ENCODE results near the gene IL15RA. TPM values are rescaled to one million over a fixed set of nuclear protein-coding genes. Genes with fewer than 3 reads are reported as not detected.

The IL15RA gene
- total and polyA plus RNA-seq, 5 donors from 2014 or later: 9.1 to 17.7 (median 9.9) TPM

- Histone ChIP-seq H3K27ac (ENCODE audit: insufficient read depth, low read length, poor library complexity, severe bottlenecking) (peak overlapping the region; percentile 89), H3K9me3 (ENCODE audit: control insufficient read depth in 2 of 2, low read length in 2 of 2) (no peaks in the 10 kb centered on the region), H3K4me1 (ENCODE audit: control insufficient read depth, insufficient read depth, low read length, poor library complexity, severe bottlenecking) (peaks cover 41% of the 10 kb centered on the region), H3K27me3 (ENCODE audit: control insufficient read depth, insufficient read depth, low read length) (no peaks in the 10 kb centered on the region), H3K4me3 (ENCODE audit: low read depth, low read length) (peak overlapping the region; percentile 89), H3K36me3 (ENCODE audit: control insufficient read depth, insufficient read depth, low read length) (no peaks in the 10 kb centered on the region)
- peak; percentile 24 to 66 (median 31) for DNase-seq
- peak; percentile 3 for ATAC-seq (ENCODE audit: low read depth in 2 of 2)
- Mint-ChIP-seq H3K27ac (peak overlapping the region; percentile 96 to 97 (median 96)), H3K4me3 (peak overlapping the region; percentile 89 to 99 (median 96)), H3K9me3 (no peaks in the 10 kb centered on the region), H3K36me3 (no peaks in the 10 kb centered on the region), H3K4me1 (peaks cover 21 to 47% (median 32%) of the 10 kb centered on the region in 4 donors), H3K27me3 (peaks cover 5% of the 10 kb centered on the region)
Observed at GRCh38 chr10:5976512-5977470, 552 bp downstream of the IL15RA start.

- peaks cover 29 to 56% (median 41%) of the 10 kb centered on the region in 4 donors for H3K4me1 Mint-ChIP-seq
- H3K27me3 Mint-ChIP-seq: peaks cover 5% of the 10 kb centered on the region
- ATAC-seq (ENCODE audit: low read depth in 2 of 2): peak; percentile 32 to 33
Observed at GRCh38 chr10:5975641-5976473, 1.5 kb downstream of the IL15RA start.

GRCh38 chr10:5973069-5973468 lies 4.3 kb downstream of the IL15RA start:
- DNase-seq: no peak
- Mint-ChIP-seq H3K27me3 (peaks cover 1% of the 10 kb centered on the region), H3K4me3 (peak overlapping the region in 3 of 4 donors; percentile 4 to 85 (median 77)), H3K9me3 (no peaks in the 10 kb centered on the region), H3K36me3 (peaks cover 5% of the 10 kb centered on the region), H3K27ac (peak overlapping the region in 2 of 3 donors; percentile 47 to 58), H3K4me1 (peaks cover 39 to 68% (median 55%) of the 10 kb centered on the region in 4 donors)
- peaks cover 7% of the 10 kb centered on the region for H3K36me3 ChIP-seq (ENCODE audit: control insufficient read depth, insufficient read depth, low read length)
- no peaks in the 10 kb centered on the region for H3K9me3 ChIP-seq (ENCODE audit: control insufficient read depth in 2 of 2, low read length in 2 of 2)
- H3K4me3 ChIP-seq (ENCODE audit: low read depth, low read length): no peak overlapping the region
- H3K27ac ChIP-seq (ENCODE audit: insufficient read depth, low read length, poor library complexity, severe bottlenecking): no peak overlapping the region
- ATAC-seq (ENCODE audit: low read depth in 2 of 2): no peak
- no peaks in the 10 kb centered on the region for H3K27me3 ChIP-seq (ENCODE audit: control insufficient read depth, insufficient read depth, low read length)
- peaks cover 45% of the 10 kb centered on the region for H3K4me1 ChIP-seq (ENCODE audit: control insufficient read depth, insufficient read depth, low read length, poor library complexity, severe bottlenecking)

More at GRCh38 chr10:5975641-5976473, 1.5 kb downstream of the IL15RA start:
- Mint-ChIP-seq H3K4me3 (peak overlapping the region; percentile 89 to 99 (median 96)), H3K9me3 (no peaks in the 10 kb centered on the region), H3K36me3 (no peaks in the 10 kb centered on the region), H3K27ac (peak overlapping the region; percentile 96 to 97 (median 96))
- H3K27me3 ChIP-seq (ENCODE audit: control insufficient read depth, insufficient read depth, low read length): no peaks in the 10 kb centered on the region
- peak overlapping the region; percentile 89 for H3K27ac ChIP-seq (ENCODE audit: insufficient read depth, low read length, poor library complexity, severe bottlenecking)
- peaks cover 50% of the 10 kb centered on the region for H3K4me1 ChIP-seq (ENCODE audit: control insufficient read depth, insufficient read depth, low read length, poor library complexity, severe bottlenecking)
- H3K36me3 ChIP-seq (ENCODE audit: control insufficient read depth, insufficient read depth, low read length): no peaks in the 10 kb centered on the region
- no peaks in the 10 kb centered on the region for H3K9me3 ChIP-seq (ENCODE audit: control insufficient read depth in 2 of 2, low read length in 2 of 2)
- H3K4me3 ChIP-seq (ENCODE audit: low read depth, low read length): peak overlapping the region; percentile 89
- DNase-seq: peak; percentile 48 to 83 (median 61)

GRCh38 chr10:5971886-5972285 lies 5.5 kb downstream of the IL15RA start:
- no peak for DNase-seq
- peak overlapping the region; percentile 65 for H3K27ac ChIP-seq (ENCODE audit: insufficient read depth, low read length, poor library complexity, severe bottlenecking)
- no peaks in the 10 kb centered on the region for H3K27me3 ChIP-seq (ENCODE audit: control insufficient read depth, insufficient read depth, low read length)
- peaks cover 8% of the 10 kb centered on the region for H3K36me3 ChIP-seq (ENCODE audit: control insufficient read depth, insufficient read depth, low read length)
- Mint-ChIP-seq H3K27me3 (no peaks in the 10 kb centered on the region), H3K27ac (peak overlapping the region; percentile 69 to 89 (median 72)), H3K4me3 (peak overlapping the region in 3 of 4 donors; percentile 30 to 74 (median 57)), H3K4me1 (peaks cover 39 to 68% (median 57%) of the 10 kb centered on the region in 4 donors), H3K9me3 (no peaks in the 10 kb centered on the region), H3K36me3 (peaks cover 9% of the 10 kb centered on the region)
- peaks cover 44% of the 10 kb centered on the region for H3K4me1 ChIP-seq (ENCODE audit: control insufficient read depth, insufficient read depth, low read length, poor library complexity, severe bottlenecking)
- H3K4me3 ChIP-seq (ENCODE audit: low read depth, low read length): peak overlapping the region; percentile 68
- H3K9me3 ChIP-seq (ENCODE audit: control insufficient read depth in 2 of 2, low read length in 2 of 2): no peaks in the 10 kb centered on the region
- no peak for ATAC-seq (ENCODE audit: low read depth in 2 of 2)

- Histone ChIP-seq H3K4me3 (ENCODE audit: low read depth, low read length) (peak overlapping the region; percentile 68), H3K27ac (ENCODE audit: insufficient read depth, low read length, poor library complexity, severe bottlenecking) (peak overlapping the region; percentile 65), H3K27me3 (ENCODE audit: control insufficient read depth, insufficient read depth, low read length) (no peaks in the 10 kb centered on the region), H3K9me3 (ENCODE audit: control insufficient read depth in 2 of 2, low read length in 2 of 2) (no peaks in the 10 kb centered on the region), H3K36me3 (ENCODE audit: control insufficient read depth, insufficient read depth, low read length) (peaks cover 8% of the 10 kb centered on the region), H3K4me1 (ENCODE audit: control insufficient read depth, insufficient read depth, low read length, poor library complexity, severe bottlenecking) (peaks cover 40% of the 10 kb centered on the region)
- Mint-ChIP-seq H3K4me3 (peak overlapping the region; percentile 57 to 74 (median 68)), H3K27me3 (no peaks in the 10 kb centered on the region), H3K4me1 (peaks cover 39 to 66% (median 57%) of the 10 kb centered on the region in 4 donors), H3K36me3 (peaks cover 9% of the 10 kb centered on the region), H3K27ac (peak overlapping the region; percentile 69 to 89 (median 72)), H3K9me3 (no peaks in the 10 kb centered on the region)
- ATAC-seq (ENCODE audit: low read depth in 2 of 2) (peak; percentile 86 to 90), DNase-seq (peak in 1 of 3 donors; percentile 81)
Observed at GRCh38 chr10:5971315-5971832, 6.0 kb downstream of the IL15RA start.

- peaks cover 9% of the 10 kb centered on the region for H3K36me3 Mint-ChIP-seq
- H3K27me3 ChIP-seq (ENCODE audit: control insufficient read depth, insufficient read depth, low read length): no peaks in the 10 kb centered on the region
- no peaks in the 10 kb centered on the region for H3K9me3 ChIP-seq (ENCODE audit: control insufficient read depth in 2 of 2, low read length in 2 of 2)
- H3K27me3 Mint-ChIP-seq: no peaks in the 10 kb centered on the region
- no peaks in the 10 kb centered on the region for H3K9me3 Mint-ChIP-seq
- H3K27ac Mint-ChIP-seq: peak overlapping the region in 2 of 3 donors; percentile 72 to 89
- H3K27ac ChIP-seq (ENCODE audit: insufficient read depth, low read length, poor library complexity, severe bottlenecking): peak overlapping the region; percentile 65
- ATAC-seq (ENCODE audit: low read depth in 2 of 2): no peak
- no peak for DNase-seq
- H3K4me1 Mint-ChIP-seq: peaks cover 39 to 58% (median 50%) of the 10 kb centered on the region in 4 donors
- H3K4me3 Mint-ChIP-seq: peak overlapping the region in 2 of 4 donors; percentile 19 to 22
- peaks cover 12% of the 10 kb centered on the region for H3K36me3 ChIP-seq (ENCODE audit: control insufficient read depth, insufficient read depth, low read length)
- H3K4me1 ChIP-seq (ENCODE audit: control insufficient read depth, insufficient read depth, low read length, poor library complexity, severe bottlenecking): peaks cover 31% of the 10 kb centered on the region
- H3K4me3 ChIP-seq (ENCODE audit: low read depth, low read length): peak overlapping the region; percentile 68
Observed at GRCh38 chr10:5970527-5970926, 6.8 kb downstream of the IL15RA start.

GRCh38 chr10:5970066-5970465 lies 7.3 kb downstream of the IL15RA start:
- H3K4me3 Mint-ChIP-seq: peak overlapping the region in 2 of 4 donors; percentile 19 to 22
- Histone ChIP-seq H3K4me3 (ENCODE audit: low read depth, low read length) (no peak overlapping the region), H3K4me1 (ENCODE audit: control insufficient read depth, insufficient read depth, low read length, poor library complexity, severe bottlenecking) (peaks cover 27% of the 10 kb centered on the region), H3K27ac (ENCODE audit: insufficient read depth, low read length, poor library complexity, severe bottlenecking) (no peak overlapping the region), H3K36me3 (ENCODE audit: control insufficient read depth, insufficient read depth, low read length) (peaks cover 14% of the 10 kb centered on the region), H3K9me3 (ENCODE audit: control insufficient read depth in 2 of 2, low read length in 2 of 2) (no peaks in the 10 kb centered on the region), H3K27me3 (ENCODE audit: control insufficient read depth, insufficient read depth, low read length) (no peaks in the 10 kb centered on the region)
- H3K27me3 Mint-ChIP-seq: no peaks in the 10 kb centered on the region
- H3K27ac Mint-ChIP-seq: peak overlapping the region in 1 of 3 donors; percentile 39
- H3K36me3 Mint-ChIP-seq: peaks cover 13% of the 10 kb centered on the region
- H3K9me3 Mint-ChIP-seq: no peaks in the 10 kb centered on the region
- no peak for ATAC-seq (ENCODE audit: low read depth in 2 of 2)
- peaks cover 36 to 55% (median 46%) of the 10 kb centered on the region in 4 donors for H3K4me1 Mint-ChIP-seq
- DNase-seq: no peak

Data from CD4-positive, CD25-positive, alpha-beta regulatory T cell (primary cell).